GM15510 (cell line): ENCODE measurements around the gene UBE2QL1.

ENCODE experiments used
- POLR2A ChIP-seq: IDR thresholded peaks from 3 replicates; pipeline ENCODE4 v1.6.1; 2011; ENCODE audit warnings: borderline replicate concordance; ENCODE audit not compliant: insufficient read length; ENCODE audit errors: extremely low read depth

Gene UBE2QL1

GRCh38 chr5:6459896-6460295 lies 11.2 kb downstream of the UBE2QL1 start:
- TF ChIP-seq POLR2A = no peak

GRCh38 chr5:6461006-6461405 lies 12.3 kb downstream of the UBE2QL1 start:
- TF ChIP-seq POLR2A = no peak

- no peak for TF ChIP-seq POLR2A
Observed at GRCh38 chr5:6461793-6462650, 13.4 kb downstream of the UBE2QL1 start.

- no peak for TF ChIP-seq POLR2A
Observed at GRCh38 chr5:6462671-6463070, 14.0 kb downstream of the UBE2QL1 start.

- TF ChIP-seq POLR2A = no peak
Observed at GRCh38 chr5:6464441-6464840, 15.8 kb downstream of the UBE2QL1 start.

GRCh38 chr5:6465831-6466790 lies 17.5 kb downstream of the UBE2QL1 start:
- no peak for TF ChIP-seq POLR2A

- no peak for TF ChIP-seq POLR2A
Observed at GRCh38 chr5:6466975-6467567, 18.4 kb downstream of the UBE2QL1 start.

- no peak for TF ChIP-seq POLR2A
Observed at GRCh38 chr5:6467591-6467990, 18.9 kb downstream of the UBE2QL1 start.

GRCh38 chr5:6468104-6468503 lies 19.4 kb downstream of the UBE2QL1 start:
- TF ChIP-seq POLR2A = no peak

GRCh38 chr5:6468870-6469269 lies 20.2 kb downstream of the UBE2QL1 start:
- TF ChIP-seq POLR2A = no peak

- TF ChIP-seq POLR2A = no peak
Observed at GRCh38 chr5:6469836-6470235, 21.2 kb downstream of the UBE2QL1 start.

- TF ChIP-seq POLR2A = no peak
Observed at GRCh38 chr5:6470672-6471071, 22.0 kb downstream of the UBE2QL1 start.

GRCh38 chr5:6471252-6471651 lies 22.6 kb downstream of the UBE2QL1 start:
- no peak for TF ChIP-seq POLR2A

GRCh38 chr5:6472792-6473191 lies 24.1 kb downstream of the UBE2QL1 start:
- TF ChIP-seq POLR2A = no peak

- no peak for TF ChIP-seq POLR2A
Observed at GRCh38 chr5:6473284-6473683, 24.6 kb downstream of the UBE2QL1 start.
